Activated T-cell treated with anti-CD3 and anti-CD28 coated beads, Interleukin-2, amount 50 U/mL, for 72 hours (primary cell): ENCODE results near the gene KRTAP12-3. TPM values are rescaled to one million over a fixed set of nuclear protein-coding genes. Genes with fewer than 3 reads are reported as not detected.

Experiments used
- ATAC-seq, 2 donors: fragments of 150-1000 bp; cut with Tn5 transposase; replicated peaks in 1 of 2; 2 replicates each; pipeline ENCODE4 v1.10.0; 2021; ENCODE audit warnings: moderate library complexity in 2 of 2, mild to moderate bottlenecking in 1 of 2
- DNase-seq, 2 donors: peaks; one replicate each; pipeline ENCODE4 v3.0.0; 2021 to 2022; ENCODE audit warnings: mixed read lengths in 1 of 2
- H3K27ac Mint-ChIP-seq: one replicate; pipeline ENCODE4 v1.8.0; 2022; ENCODE audit warnings: mild to moderate bottlenecking, moderate library complexity, mixed read lengths
- H3K27me3 Mint-ChIP-seq: one replicate; pipeline ENCODE4 v1.8.0; 2022; ENCODE audit warnings: low read depth, mixed read lengths
- H3K36me3 Mint-ChIP-seq, 2 donors: one replicate each; pipeline ENCODE4 v1.8.0; 2022; ENCODE audit warnings: mixed read lengths in 2 of 2, mild to moderate bottlenecking in 1 of 2; ENCODE audit not compliant: insufficient read depth in 2 of 2
- H3K4me1 Mint-ChIP-seq: one replicate; pipeline ENCODE4 v1.8.0; 2022; ENCODE audit warnings: low read depth, mixed read lengths
- H3K4me3 Mint-ChIP-seq, 2 donors: one replicate each; pipeline ENCODE4 v1.8.0; 2022; ENCODE audit warnings: mild to moderate bottlenecking in 2 of 2, mixed read lengths in 2 of 2, moderate library complexity in 2 of 2
- H3K9me3 Mint-ChIP-seq, 2 donors: one replicate each; pipeline ENCODE4 v1.8.0; 2022; ENCODE audit warnings: mixed read lengths in 2 of 2
- total RNA-seq, 2 donors: library from RNA; stranded (reverse); gene quantifications; one replicate each; pipeline ENCODE4 v1.2.3, GENCODE V29; 2022

The KRTAP12-3 gene
- total RNA-seq, 2 donors from 2014 or later, result not detected

DNA sequence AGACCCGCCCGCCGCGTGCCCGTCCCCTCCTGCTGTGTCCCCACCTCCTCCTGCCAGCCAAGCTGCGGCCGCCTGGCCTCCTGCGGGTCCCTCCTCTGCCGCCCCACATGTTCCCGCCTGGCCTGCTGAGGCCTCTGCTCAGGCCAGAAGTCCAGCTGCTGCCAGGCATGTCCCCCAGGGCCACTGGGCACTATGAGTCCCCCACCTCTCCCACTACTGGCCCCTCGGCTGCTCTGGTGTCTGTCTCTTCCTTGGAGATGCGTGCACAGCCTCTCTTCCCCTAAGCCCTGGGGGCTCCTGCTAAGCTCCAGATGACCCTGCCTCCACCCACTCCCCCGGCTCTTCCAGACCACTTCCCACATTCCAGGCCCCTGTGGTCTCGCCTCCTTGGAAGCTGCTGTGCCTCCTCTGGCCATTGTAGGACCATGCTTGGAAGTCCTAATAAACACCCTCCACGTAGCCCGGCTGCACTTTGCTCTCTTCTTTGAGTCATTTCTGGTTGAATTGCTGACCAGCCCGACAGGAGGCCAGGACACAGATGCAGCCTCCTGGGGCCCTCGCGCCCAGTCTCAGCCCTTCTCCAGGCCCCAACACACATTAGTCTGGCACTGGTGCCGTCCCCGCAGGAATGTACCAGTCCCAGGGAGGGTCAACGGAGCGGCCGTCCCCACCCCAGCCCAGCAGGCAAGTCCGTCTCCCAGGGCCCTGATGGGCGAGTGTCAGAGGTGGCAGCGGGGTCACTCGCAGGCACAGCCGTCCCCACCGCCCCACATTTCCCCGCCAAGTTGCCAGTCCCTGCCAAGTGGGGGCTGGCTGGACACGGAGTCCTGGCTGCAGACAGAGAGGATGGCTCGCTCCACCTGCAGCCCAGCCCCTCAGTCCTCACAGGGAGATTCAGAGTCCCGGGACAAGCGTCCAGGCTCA, 40.3 kb downstream of the KRTAP12-3 start:
- ATAC-seq (no peak), DNase-seq (no peak)
- H3K4me1 Mint-ChIP-seq, result no peaks in the 10 kb centered on the region
- peaks cover 58% of the 10 kb centered on the region for H3K27me3 Mint-ChIP-seq
- peaks cover 2% of the 10 kb centered on the region in 2 donors for H3K9me3 Mint-ChIP-seq
- H3K36me3 Mint-ChIP-seq, result peaks cover 0 to 5% of the 10 kb centered on the region in 2 donors
- H3K27ac Mint-ChIP-seq, result no peak overlapping the region
- H3K4me3 Mint-ChIP-seq, result no peak overlapping the region

DNA sequence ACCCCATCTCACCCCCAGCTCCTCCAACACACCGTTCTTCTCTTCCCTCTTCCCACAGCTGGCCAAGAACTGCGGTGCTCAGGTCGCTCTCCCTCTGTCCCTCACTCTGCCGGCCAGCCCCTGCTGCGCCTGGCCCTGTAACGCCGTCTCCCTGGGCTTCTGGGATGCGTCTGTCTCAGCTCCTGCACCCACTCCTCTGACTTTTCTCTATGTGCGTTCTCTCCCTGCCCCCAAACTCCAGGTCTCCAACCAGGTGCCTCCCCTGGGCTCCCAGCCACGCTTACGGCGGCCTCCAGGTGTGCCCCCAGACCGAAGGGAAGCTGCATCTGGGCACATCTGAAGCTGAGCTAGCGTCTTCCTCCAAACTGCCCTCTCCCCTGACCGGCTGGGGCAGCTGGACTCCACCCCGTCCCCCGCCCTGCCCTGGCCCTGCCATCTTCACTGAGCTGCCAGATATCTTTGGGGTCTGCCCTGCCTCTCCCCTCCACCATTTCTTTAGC, 41.8 kb downstream of the KRTAP12-3 start:
- H3K36me3 Mint-ChIP-seq, result no peaks in the 10 kb centered on the region
- no peaks in the 10 kb centered on the region for H3K9me3 Mint-ChIP-seq
- no peak for ATAC-seq
- DNase-seq, result no peak
- no peak overlapping the region for H3K4me3 Mint-ChIP-seq
- peaks cover 72% of the 10 kb centered on the region for H3K27me3 Mint-ChIP-seq
- no peaks in the 10 kb centered on the region for H3K4me1 Mint-ChIP-seq
- no peak overlapping the region for H3K27ac Mint-ChIP-seq

DNA sequence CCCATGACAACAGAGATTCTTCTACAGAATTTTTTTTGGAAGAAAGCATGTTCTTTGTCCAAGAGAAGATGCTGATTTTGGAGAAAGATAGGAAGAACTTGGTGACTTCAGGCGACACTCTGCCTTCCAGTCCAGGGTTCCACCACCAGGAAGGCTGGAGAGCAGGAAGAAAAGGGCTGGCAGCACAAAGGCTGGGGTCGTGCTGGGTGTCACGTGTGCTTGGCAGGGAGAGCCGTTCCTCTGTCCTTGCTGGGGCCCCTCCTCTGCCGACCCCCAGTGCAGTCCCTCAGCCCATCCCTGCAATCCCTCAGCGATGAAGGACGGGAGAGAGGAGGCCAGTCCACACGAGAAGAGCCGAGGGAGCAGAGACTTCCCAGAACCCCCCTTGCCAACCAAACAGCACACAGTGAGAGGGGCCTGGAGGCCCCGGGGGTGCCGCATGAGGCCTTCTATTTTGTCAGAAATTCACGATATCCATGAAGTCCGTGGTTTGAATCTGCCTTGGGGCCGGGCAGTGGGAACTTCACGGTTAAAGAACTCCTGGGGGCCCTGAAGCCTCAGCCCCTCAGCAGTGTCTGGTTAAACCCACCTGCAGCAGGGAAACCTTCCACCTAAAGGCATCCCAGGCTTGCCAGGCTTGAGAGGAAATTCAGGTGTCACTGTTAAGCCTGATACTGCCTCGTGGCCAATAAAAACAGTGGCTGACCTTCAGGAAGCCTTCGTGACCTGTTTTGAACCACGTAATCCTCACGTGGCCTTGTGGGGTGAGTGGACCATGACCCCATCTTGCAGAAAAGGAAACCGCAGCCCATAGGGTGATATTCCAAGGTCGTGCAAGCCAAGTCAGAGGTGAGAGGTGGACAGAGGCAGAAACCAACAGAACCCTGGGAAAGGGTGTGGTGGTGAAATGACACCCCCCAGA, 42.6 kb downstream of the KRTAP12-3 start:
- H3K27ac Mint-ChIP-seq, result no peak overlapping the region
- DNase-seq, result no peak
- H3K4me1 Mint-ChIP-seq, result no peaks in the 10 kb centered on the region

DNA sequence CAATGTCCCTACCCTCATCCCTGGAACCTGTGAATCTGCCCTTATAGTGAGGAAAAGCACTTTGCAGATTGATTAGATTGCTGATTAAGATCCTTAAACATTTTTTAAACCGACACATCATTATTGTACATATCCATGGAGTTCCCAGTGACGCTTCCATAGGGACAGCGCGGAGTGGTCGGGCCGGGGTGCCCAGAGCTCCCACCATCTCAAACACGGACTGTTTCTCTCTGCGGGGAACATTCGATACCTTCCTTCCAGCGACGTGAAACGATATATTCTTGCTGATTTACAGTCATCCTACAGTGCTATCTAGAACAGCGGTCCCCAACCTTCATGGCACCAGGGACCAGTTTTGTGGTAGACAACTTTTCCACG, 43.3 kb downstream of the KRTAP12-3 start:
- peaks cover 84% of the 10 kb centered on the region for H3K27me3 Mint-ChIP-seq
- no peak overlapping the region for H3K27ac Mint-ChIP-seq
- DNase-seq (no peak), ATAC-seq (no peak)
- H3K4me1 Mint-ChIP-seq, result no peaks in the 10 kb centered on the region
- H3K4me3 Mint-ChIP-seq, result no peak overlapping the region
- peaks cover 5% of the 10 kb centered on the region in 2 donors for H3K36me3 Mint-ChIP-seq
- H3K9me3 Mint-ChIP-seq, result peaks cover 3% of the 10 kb centered on the region in 2 donors

More for the DNA sequence above, 42.6 kb downstream of the KRTAP12-3 start:
- Mint-ChIP-seq H3K27me3 (peaks cover 80% of the 10 kb centered on the region), H3K36me3 (peaks cover 0 to 2% of the 10 kb centered on the region in 2 donors), H3K4me3 (no peak overlapping the region), H3K9me3 (no peaks in the 10 kb centered on the region)
- no peak for ATAC-seq

DNA sequence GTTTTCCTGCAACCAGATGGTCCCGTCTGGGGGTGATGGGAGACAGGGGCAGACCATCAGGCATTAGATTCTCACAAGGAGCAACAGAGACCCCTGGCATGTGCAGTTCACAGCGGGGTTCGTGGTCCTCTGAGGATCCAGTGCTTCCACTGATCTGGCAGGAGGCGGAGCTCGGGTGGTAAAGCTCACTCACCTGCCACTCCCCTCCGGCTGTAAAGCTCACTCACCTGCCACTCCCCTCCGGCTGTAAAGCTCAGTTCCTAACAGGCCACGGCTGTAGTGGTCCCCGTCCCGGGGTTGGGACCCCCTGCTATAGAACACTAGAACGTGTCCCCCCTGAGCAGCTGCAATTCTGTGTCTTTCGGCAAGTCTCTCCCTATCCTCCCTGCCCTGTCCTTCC, 43.8 kb downstream of the KRTAP12-3 start:
- Mint-ChIP-seq H3K27ac (no peak overlapping the region), H3K4me1 (no peaks in the 10 kb centered on the region), H3K9me3 (peaks cover 3% of the 10 kb centered on the region in 2 donors), H3K4me3 (no peak overlapping the region), H3K36me3 (peaks cover 5 to 7% of the 10 kb centered on the region in 2 donors), H3K27me3 (peaks cover 84% of the 10 kb centered on the region)
- no peak for DNase-seq
- ATAC-seq, result no peak

DNA sequence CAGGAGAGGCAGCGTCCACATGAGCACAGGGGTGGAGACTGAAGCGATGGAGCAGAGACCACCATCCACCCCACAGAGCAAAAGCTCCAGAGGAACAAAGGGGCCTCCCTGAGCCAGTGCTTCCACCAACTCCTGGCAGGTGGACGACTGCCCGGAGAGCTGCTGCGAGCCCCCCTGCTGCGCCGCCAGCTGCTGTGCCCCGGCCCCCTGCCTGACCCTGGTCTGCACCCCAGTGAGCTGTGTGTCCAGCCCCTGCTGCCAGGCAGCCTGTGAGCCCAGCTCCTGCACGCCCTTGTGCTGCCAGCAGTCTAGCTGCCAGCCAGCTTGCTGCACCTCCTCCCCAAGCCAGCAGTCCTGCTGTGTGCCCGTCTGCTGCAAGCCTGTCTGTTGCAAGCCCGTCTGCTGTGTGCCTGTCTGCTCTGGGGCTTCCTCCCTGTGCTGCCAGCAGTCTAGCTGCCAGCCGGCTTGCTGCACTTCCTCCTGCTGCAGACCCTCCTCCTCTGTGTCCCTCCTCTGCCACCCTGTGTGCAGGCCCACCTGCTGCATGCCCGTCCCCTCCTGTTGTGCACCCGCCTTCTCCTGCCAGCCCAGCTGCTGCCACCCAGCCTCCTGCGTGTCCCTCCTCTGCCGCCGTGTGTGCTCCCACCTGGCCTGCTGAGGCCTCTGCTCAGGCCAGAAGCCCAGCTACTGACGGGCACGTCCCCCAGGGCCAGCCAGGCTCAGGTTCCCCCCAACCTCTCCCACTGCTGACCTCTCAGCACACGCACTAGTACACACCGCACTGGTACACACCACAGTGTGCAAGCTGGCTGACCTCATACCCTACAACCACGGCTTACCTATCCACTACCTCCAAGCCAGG, 44.6 kb downstream of the KRTAP12-3 start:
- DNase-seq (no peak), ATAC-seq (no peak)
- H3K4me1 Mint-ChIP-seq, result no peaks in the 10 kb centered on the region
- H3K36me3 Mint-ChIP-seq, result peaks cover 5 to 7% of the 10 kb centered on the region in 2 donors
- H3K27ac Mint-ChIP-seq, result no peak overlapping the region
- peaks cover 3% of the 10 kb centered on the region in 2 donors for H3K9me3 Mint-ChIP-seq
- H3K4me3 Mint-ChIP-seq, result no peak overlapping the region
- H3K27me3 Mint-ChIP-seq, result peaks cover 84% of the 10 kb centered on the region

DNA sequence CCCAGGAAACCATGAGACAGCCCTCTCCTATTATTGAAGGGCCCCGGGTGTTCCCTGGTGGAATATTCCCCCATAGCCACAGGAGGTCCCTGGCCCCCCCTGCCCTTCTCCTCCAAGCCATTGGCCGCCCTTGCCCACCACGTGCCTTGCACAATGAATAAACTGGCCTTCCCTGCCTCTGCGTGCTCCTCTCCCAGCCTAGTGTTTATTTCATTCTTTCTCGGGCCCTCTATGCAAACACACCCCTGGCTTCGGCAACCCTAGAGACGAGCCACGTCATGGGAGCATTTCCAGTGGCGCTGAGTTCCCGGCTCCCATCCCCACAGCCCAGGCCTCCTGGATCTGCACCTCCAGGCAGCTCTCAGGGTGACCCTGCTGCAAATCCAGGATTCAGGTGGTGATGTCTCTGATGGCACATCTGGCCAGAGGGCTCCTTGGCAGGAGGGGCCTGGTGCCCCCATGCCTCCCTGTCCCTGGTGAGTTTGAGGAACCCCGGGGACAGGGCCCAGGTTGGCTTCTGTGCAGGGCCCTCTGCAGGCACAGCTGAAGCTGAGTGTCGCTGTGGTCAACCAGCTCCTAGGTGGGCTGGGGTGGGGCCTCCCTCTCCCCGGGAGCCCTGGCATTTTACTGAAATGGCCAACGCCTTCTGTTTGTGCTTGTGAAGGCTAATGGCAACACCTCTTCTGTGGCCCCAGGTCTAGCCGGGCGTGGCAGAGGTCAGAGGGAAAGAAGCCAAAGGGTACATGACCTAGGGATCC, 45.4 kb downstream of the KRTAP12-3 start:
- DNase-seq, result no peak
- Mint-ChIP-seq H3K27me3 (peaks cover 84% of the 10 kb centered on the region), H3K4me3 (no peak overlapping the region), H3K4me1 (no peaks in the 10 kb centered on the region), H3K36me3 (peaks cover 5 to 7% of the 10 kb centered on the region in 2 donors), H3K27ac (no peak overlapping the region), H3K9me3 (peaks cover 3% of the 10 kb centered on the region in 2 donors)
- ATAC-seq, result no peak

DNA sequence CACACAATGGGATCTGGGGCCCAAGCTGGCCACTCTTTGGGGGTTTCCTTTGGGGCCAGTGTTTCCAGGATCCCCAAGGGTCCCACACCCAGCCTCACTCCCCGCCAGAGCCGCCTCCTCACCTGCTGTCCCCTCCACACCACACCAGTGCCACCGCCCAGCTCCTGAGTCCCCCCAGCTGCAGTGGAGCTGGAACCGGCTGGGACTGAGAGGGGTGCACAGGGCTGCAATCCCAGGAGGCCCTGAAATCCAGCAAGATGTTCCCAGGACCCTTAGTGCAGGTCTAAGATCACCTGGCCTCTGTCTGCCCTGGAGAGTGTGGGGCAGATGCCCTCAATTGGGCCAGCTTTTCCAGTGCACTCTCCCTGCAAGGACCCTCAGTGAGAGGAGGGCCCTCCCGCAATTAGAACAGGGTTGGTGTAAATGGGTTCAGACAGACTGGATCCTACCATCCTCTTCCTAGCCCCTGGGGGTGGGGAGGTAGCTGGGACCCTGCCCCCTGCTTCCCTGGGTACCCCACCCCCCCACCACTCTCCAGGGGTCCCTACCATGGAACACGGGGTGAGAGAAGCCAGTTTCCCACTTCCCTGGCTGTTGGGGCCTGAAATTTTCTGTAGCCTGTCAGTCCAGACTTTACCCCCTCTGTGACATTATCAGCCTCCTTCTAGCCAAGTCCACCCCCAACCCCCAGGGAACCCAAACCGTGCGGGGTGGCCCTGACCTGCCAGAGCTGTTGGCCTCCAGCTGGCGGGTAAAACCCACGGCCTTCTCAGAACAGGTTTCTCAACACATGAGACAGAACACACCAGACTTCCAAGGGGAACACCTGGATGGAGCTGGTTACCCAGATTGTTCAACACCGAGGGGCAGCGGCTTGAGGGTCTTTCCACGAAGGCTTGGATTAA, 46.3 kb downstream of the KRTAP12-3 start:
- no peak for DNase-seq
- H3K27me3 Mint-ChIP-seq, result peaks cover 83% of the 10 kb centered on the region
- H3K4me1 Mint-ChIP-seq, result peaks cover 2% of the 10 kb centered on the region
- H3K9me3 Mint-ChIP-seq, result peaks cover 3% of the 10 kb centered on the region in 2 donors
- peaks cover 5 to 7% of the 10 kb centered on the region in 2 donors for H3K36me3 Mint-ChIP-seq
- H3K27ac Mint-ChIP-seq, result no peak overlapping the region
- no peak for ATAC-seq
- H3K4me3 Mint-ChIP-seq, result no peak overlapping the region

DNA sequence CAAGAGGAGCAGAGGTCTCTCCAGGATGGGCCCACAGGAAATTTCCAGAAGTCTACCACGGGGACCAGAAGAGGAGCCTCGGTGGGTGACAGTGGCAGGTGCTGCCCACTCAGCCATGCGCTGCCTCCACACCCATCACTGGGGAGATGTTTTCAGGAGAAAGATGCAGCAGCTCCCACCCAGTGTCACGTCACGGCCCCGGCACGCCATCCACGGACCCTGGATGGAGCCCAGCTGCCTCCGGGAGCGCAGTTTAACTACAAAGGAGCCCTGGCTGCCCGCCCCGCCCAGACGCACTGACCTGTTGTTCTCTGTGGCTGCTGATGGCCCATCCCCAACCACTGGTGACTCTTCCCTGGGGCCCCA, 46.9 kb downstream of the KRTAP12-3 start:
- DNase-seq, result no peak
- no peak for ATAC-seq
- Mint-ChIP-seq H3K4me1 (peaks cover 7% of the 10 kb centered on the region), H3K36me3 (peaks cover 5 to 7% of the 10 kb centered on the region in 2 donors), H3K4me3 (no peak overlapping the region), H3K27me3 (peaks cover 85% of the 10 kb centered on the region), H3K27ac (no peak overlapping the region), H3K9me3 (peaks cover 3% of the 10 kb centered on the region in 2 donors)

DNA sequence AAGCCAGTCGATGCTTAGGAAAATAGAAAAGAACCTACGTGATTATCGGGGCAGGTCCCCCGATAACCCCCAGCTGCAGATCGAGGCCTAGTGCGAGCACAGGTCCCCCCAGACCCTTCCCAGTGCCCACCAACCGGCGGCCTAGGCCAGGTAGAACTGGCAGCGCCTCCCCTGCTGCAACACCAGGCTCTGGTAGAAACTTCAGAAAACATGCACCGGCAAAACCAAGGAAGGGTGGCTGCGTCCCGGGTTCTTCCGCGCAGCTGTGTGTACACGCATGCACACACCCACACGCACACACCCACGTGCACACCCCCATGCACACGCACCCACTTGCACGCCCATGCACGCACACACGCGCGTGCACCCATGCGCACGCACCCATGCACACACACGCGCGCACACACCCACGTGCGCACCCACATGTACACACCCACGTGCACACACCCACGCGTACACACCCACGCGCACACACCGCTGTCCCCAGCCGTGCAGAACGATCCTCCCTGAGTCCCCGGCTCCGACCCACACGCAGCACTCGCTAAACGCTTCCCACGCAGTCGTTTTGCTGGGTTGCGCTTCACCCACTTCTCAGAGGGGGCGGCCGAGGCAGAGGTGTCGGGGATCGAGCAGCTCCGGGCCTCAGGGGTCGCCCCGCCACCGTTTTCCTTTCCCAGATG, 48.4 kb downstream of the KRTAP12-3 start:
- ATAC-seq (no peak), DNase-seq (no peak)
- peaks cover 3% of the 10 kb centered on the region in 2 donors for H3K9me3 Mint-ChIP-seq
- peaks cover 94% of the 10 kb centered on the region for H3K27me3 Mint-ChIP-seq
- no peak overlapping the region for H3K27ac Mint-ChIP-seq
- H3K4me3 Mint-ChIP-seq, result no peak overlapping the region
- H3K36me3 Mint-ChIP-seq, result peaks cover 5 to 7% of the 10 kb centered on the region in 2 donors
- H3K4me1 Mint-ChIP-seq, result peaks cover 14% of the 10 kb centered on the region
